H1 (cell line): Measurements from ENCODE around the gene SLC13A4. TPM values are rescaled to one million over a fixed set of nuclear protein-coding genes. Genes with fewer than 3 reads are reported as not detected.

Source experiments
- CTCF ChIA-PET: fragments of 300-600 bp; sonication (Branson Sonifier 250); formaldehyde crosslinking; loops from one replicate; lab custom pipeline; 2021; ENCODE audit not compliant: partially characterized antibody; lab: Charles Lee
- POLR2A ChIA-PET: fragments of 300-600 bp; sonication (Branson Sonifier 250); formaldehyde crosslinking; loops from one replicate; lab custom pipeline; 2021; ENCODE audit warnings: inconsistent platforms; ENCODE audit not compliant: partially characterized antibody; lab: Charles Lee
- DNase-seq, 2 experiments: peaks; one replicate each; pipeline versions ENCODE4 v3.0.0 to v3.0.0-alpha.2; 2010 to 2022; ENCODE audit warnings: low spot score in 2 of 2, low read depth in 1 of 2, mixed read lengths in 1 of 2
- FAIRE-seq: peaks from 2 replicates; lab custom pipeline; 2011; peaks lifted over from hg19 to GRCh38; lab: Jason Lieb, UNC
- H2AFZ ChIP-seq: 2 replicates; pipeline ENCODE4 v1.8.1; 2012; ENCODE audit warnings: low read length, inconsistent platforms
- H2AK5ac ChIP-seq: 2 replicates; pipeline ENCODE4 v1.6.1; 2013; ENCODE audit warnings: low read depth, low read length
- H2BK120ac ChIP-seq: replicated peaks from 2 replicates; pipeline ENCODE3; 2013; ENCODE audit warnings: low read depth, low read length, inconsistent platforms
- H2BK12ac ChIP-seq: 2 replicates; pipeline ENCODE4 v1.6.1; 2013; ENCODE audit warnings: low read depth, low read length
- H2BK15ac ChIP-seq: 2 replicates; pipeline ENCODE4 v1.6.1; 2013; ENCODE audit warnings: low read length
- H2BK20ac ChIP-seq: 2 replicates; pipeline ENCODE4 v1.6.1; 2013; ENCODE audit warnings: low read length
- H2BK5ac ChIP-seq: 2 replicates; pipeline ENCODE4 v1.6.1; 2013; ENCODE audit warnings: low read depth, low read length
- H3K14ac ChIP-seq: 2 replicates; pipeline ENCODE4 v1.6.1; 2013; ENCODE audit warnings: inconsistent platforms; ENCODE audit not compliant: insufficient read length
- H3K18ac ChIP-seq: 2 replicates; pipeline ENCODE4 v1.6.1; 2013; ENCODE audit warnings: low read length; ENCODE audit errors: extremely low read depth
- H3K23ac ChIP-seq: 2 replicates; pipeline ENCODE4 v1.6.1; 2013; ENCODE audit warnings: inconsistent platforms; ENCODE audit not compliant: insufficient read length
- H3K23me2 ChIP-seq: 2 replicates; pipeline ENCODE4 v1.6.1; 2013; ENCODE audit warnings: low read depth, low read length
- H3K27ac ChIP-seq: 2 replicates; pipeline ENCODE4 v1.6.1; 2011; ENCODE audit warnings: low read depth, low read length, inconsistent platforms
- H3K27me3 ChIP-seq, 4 experiments: replicated peaks in 1 of 4; 1 replicate in 1 of 4; 2 replicates in 3 of 4; pipeline versions ENCODE4 v1.6.1 to v1.8.1; 2011 to 2013; ENCODE audit warnings: low read length in 3 of 4, mild to moderate bottlenecking in 3 of 4, inconsistent platforms in 2 of 4, mixed read lengths in 2 of 4, moderate library complexity in 1 of 4; ENCODE audit not compliant: control insufficient read depth in 3 of 4, insufficient read depth in 3 of 4; ENCODE audit errors: extremely low read depth in 1 of 4
- H3K36me3 ChIP-seq, 4 experiments: 2 replicates each; pipeline versions ENCODE4 v1.6.1 to v1.8.1; 2011 to 2013; ENCODE audit warnings: mild to moderate bottlenecking in 4 of 4, low read length in 3 of 4, moderate library complexity in 2 of 4, control low read depth in 1 of 4, inconsistent platforms in 1 of 4; ENCODE audit not compliant: insufficient read depth in 4 of 4, control insufficient read depth in 2 of 4
- H3K4ac ChIP-seq: replicated peaks from 2 replicates; pipeline ENCODE3; 2013; ENCODE audit warnings: low read length, low read depth, mixed read lengths, inconsistent platforms; ENCODE audit not compliant: insufficient read length
- H3K4me1 ChIP-seq, 4 experiments: replicated peaks in 1 of 4; 1 replicate in 1 of 4; 2 replicates in 3 of 4; pipeline versions ENCODE4 v1.6.1 to v1.8.1; 2011 to 2013; ENCODE audit warnings: low read length in 3 of 4, inconsistent platforms in 2 of 4, mixed read lengths in 1 of 4; ENCODE audit not compliant: insufficient read depth in 4 of 4, control insufficient read depth in 3 of 4
- H3K4me2 ChIP-seq, 2 experiments: 2 replicates each; pipeline versions ENCODE4 v1.6.1 to v1.8.1; 2011 to 2013; ENCODE audit warnings: low read depth in 2 of 2, low read length in 2 of 2, control low read depth in 1 of 2, inconsistent platforms in 1 of 2, mild to moderate bottlenecking in 1 of 2; ENCODE audit not compliant: insufficient read depth in 1 of 2
- H3K4me3 ChIP-seq, 4 experiments: fragments of 200-600, 300-600 bp in 1 of 4; sonication (generic), shearing (Covaris generic), sonication (Bioruptor Twin) in 1 of 4; 2 replicates each; pipeline versions ENCODE4 v1.5.1 to v1.8.1; 2011 to 2016; ENCODE audit warnings: low read length in 4 of 4, low read depth in 3 of 4, control low read depth in 2 of 4, inconsistent platforms in 2 of 4, mild to moderate bottlenecking in 2 of 4, mixed read lengths in 1 of 4, moderate library complexity in 1 of 4; ENCODE audit not compliant: insufficient read depth in 2 of 4; ENCODE audit errors: extremely low read depth in 1 of 4
- H3K56ac ChIP-seq: replicated peaks from 2 replicates; pipeline ENCODE3; 2013; ENCODE audit warnings: low read depth, mild to moderate bottlenecking, mixed read lengths, low read length, inconsistent platforms; ENCODE audit not compliant: insufficient read length
- H3K79me1 ChIP-seq: 2 replicates; pipeline ENCODE4 v1.6.1; 2013; ENCODE audit warnings: low read depth, low read length, control low read depth
- H3K79me2 ChIP-seq, 2 experiments: 2 replicates each; pipeline versions ENCODE4 v1.6.1 to v1.8.1; 2012 to 2013; ENCODE audit warnings: low read length in 2 of 2, mild to moderate bottlenecking in 2 of 2, inconsistent platforms in 1 of 2; ENCODE audit not compliant: insufficient read depth in 2 of 2, control insufficient read depth in 1 of 2
- H3K9ac ChIP-seq, 4 experiments: replicated peaks in 1 of 4; 1 replicate in 1 of 4; 2 replicates in 3 of 4; pipeline versions ENCODE4 v1.6.1 to v1.8.1; 2011 to 2013; ENCODE audit warnings: low read depth in 3 of 4, low read length in 3 of 4, control low read depth in 2 of 4, mild to moderate bottlenecking in 2 of 4, moderate library complexity in 2 of 4, inconsistent platforms in 1 of 4; ENCODE audit errors: extremely low read depth in 1 of 4
- H3K9me3 ChIP-seq, 2 experiments: 2 replicates each; pipeline versions ENCODE4 v1.6.1 to v1.8.1; 2012 to 2013; ENCODE audit warnings: mild to moderate bottlenecking in 2 of 2, moderate library complexity in 2 of 2, control low read depth in 1 of 2, inconsistent platforms in 1 of 2, low read depth in 1 of 2, low read length in 1 of 2, mixed read lengths in 1 of 2; ENCODE audit not compliant: insufficient read depth in 2 of 2
- H4K20me1 ChIP-seq, 2 experiments: replicated peaks in 1 of 2; 2 replicates each; pipeline versions ENCODE3 to v1.8.1; 2011 to 2013; ENCODE audit warnings: inconsistent platforms in 2 of 2, low read length in 2 of 2, mild to moderate bottlenecking in 1 of 2; ENCODE audit not compliant: insufficient read depth in 2 of 2, control insufficient read depth in 1 of 2
- H4K5ac ChIP-seq: 2 replicates; pipeline ENCODE4 v1.6.1; 2013; ENCODE audit warnings: low read length, low read depth, mixed read lengths, inconsistent platforms; ENCODE audit not compliant: insufficient read length
- H4K8ac ChIP-seq: 2 replicates; pipeline ENCODE4 v1.8.0; 2013; ENCODE audit warnings: mild to moderate bottlenecking, moderate library complexity, low read length, inconsistent platforms; ENCODE audit not compliant: insufficient read depth; ENCODE audit errors: extremely low read depth
- H4K91ac ChIP-seq: replicated peaks from 2 replicates; pipeline ENCODE3; 2013; ENCODE audit warnings: low read length, mixed read lengths, inconsistent platforms; ENCODE audit not compliant: insufficient read length
- ASH2L ChIP-seq: fragments of 200-600, 300-600 bp; sonication (generic); IDR thresholded peaks from one replicate; pipeline ENCODE4 v1.7.1; 2017; ENCODE audit warnings: low read length
- ATF2 ChIP-seq: IDR thresholded peaks from 2 replicates; pipeline ENCODE4 v1.6.1; 2012; ENCODE audit warnings: low read length, inconsistent platforms
- BACH1 ChIP-seq: IDR thresholded peaks from 2 replicates; pipeline ENCODE4 v1.6.1; 2012; ENCODE audit warnings: low read length, improper control_type of control experiment
- CEBPB ChIP-seq: IDR thresholded peaks from 2 replicates; pipeline ENCODE4 v1.6.1; 2012; ENCODE audit warnings: low read depth, low read length
- CHD1 ChIP-seq: IDR thresholded peaks from 2 replicates; pipeline ENCODE4 v1.6.1; 2012; ENCODE audit warnings: low read depth, low read length, improper control_type of control experiment
- CHD2 ChIP-seq: IDR thresholded peaks from 2 replicates; pipeline ENCODE4 v1.6.1; 2012; ENCODE audit warnings: low read length, improper control_type of control experiment
- EZH2 ChIP-seq: fragments of 200-600 bp; sonication (generic); IDR thresholded peaks from 2 replicates; pipeline ENCODE4 v1.7.1; 2012; ENCODE audit warnings: low read depth, mild to moderate bottlenecking, moderate library complexity, low read length, inconsistent platforms; ENCODE audit not compliant: severe bottlenecking
- HDAC6 ChIP-seq: IDR thresholded peaks from one replicate; pipeline ENCODE4 v1.7.1; 2012; ENCODE audit warnings: low read depth, mild to moderate bottlenecking, inconsistent platforms, low read length, moderate library complexity
- KDM5A ChIP-seq: fragments of 200-600 bp; IDR thresholded peaks from 2 replicates; pipeline ENCODE4 v1.7.1; 2012; ENCODE audit warnings: mild to moderate bottlenecking, low read length, inconsistent platforms, mixed read lengths
- POLR2A ChIP-seq, 2 experiments: IDR thresholded peaks; 1 replicate in 1 of 2; 2 replicates in 1 of 2; pipeline ENCODE4 v1.6.1; 2011; ENCODE audit warnings: low read depth in 2 of 2, low read length in 2 of 2, mild to moderate bottlenecking in 2 of 2; ENCODE audit errors: control extremely low read depth in 1 of 2
- SIN3A ChIP-seq, 2 experiments: IDR thresholded peaks in 1 of 2; conservative IDR thresholded peaks in 1 of 2; 2 replicates each; pipeline ENCODE4 v1.6.1; 2011 to 2012; ENCODE audit warnings: low read length in 2 of 2, improper control_type of control experiment in 1 of 2, low read depth in 1 of 2, mild to moderate bottlenecking in 1 of 2
- SP2 ChIP-seq: IDR thresholded peaks from 2 replicates; pipeline ENCODE4 v1.6.1; 2012; ENCODE audit warnings: mild to moderate bottlenecking, low read length, inconsistent platforms
- TAF7 ChIP-seq: optimal IDR thresholded peaks from 2 replicates; pipeline ENCODE3; 2011; ENCODE audit warnings: low read depth, mild to moderate bottlenecking, inconsistent platforms, low read length, moderate library complexity, borderline replicate concordance
- YY1 ChIP-seq: IDR thresholded peaks from 2 replicates; pipeline ENCODE4 v1.6.1; 2011; ENCODE audit warnings: low read depth, mild to moderate bottlenecking, low read length
- WGBS, 2 experiments: shearing (Covaris generic) in 1 of 2; methylation state at CpG; one replicate each; pipeline versions ENCODE4 v1.1.6 to v1.1.7; 2013 to 2015; ENCODE audit warnings: low lambda C conversion rate in 2 of 2, mixed read lengths in 2 of 2, inconsistent platforms in 1 of 2, low coverage in 1 of 2, missing lambda C conversion rate in 1 of 2; ENCODE audit not compliant: insufficient replicate concordance in 2 of 2, insufficient coverage in 1 of 2, insufficient read length in 1 of 2; ENCODE audit errors: extremely low coverage in 1 of 2, missing lambda C conversion rate in 1 of 2; 5-methylcytosine and 5-hydroxymethylcytosine counted together
- polyA plus RNA-seq, 7 experiments: library from polyadenylated mRNA; depleted of rRNA in 3 of 7; stranded (reverse) in 5 of 7; unstranded in 2 of 7; fragments of >200 nt in 5 of 7; fragments of 200-250 nt in 2 of 7; gene quantifications; 1 replicate in 5 of 7; 2 replicates in 1 of 7; 4 replicates in 1 of 7; pipeline versions ENCODE4 v1.2.1 to v1.2.3, GENCODE V29; 2011 to 2013; ENCODE audit warnings: missing spikeins in 2 of 7, mixed read lengths in 2 of 7
- total RNA-seq: library from RNA; stranded (reverse); fragmentation: NEBNext Ultra II Directional; extraction: Animal tissue kit (Norgen Biotek cat#: 25700); gene quantifications from 2 replicates; pipeline ENCODE4 v1.2.1, GENCODE V29; 2021

Gene SLC13A4
- total and polyA plus RNA-seq, 2 of the 8 experiments (the other 6 are each of a cell fraction or from before 2014, with no cell fraction given) = 3.9 to 7.5 TPM

- peaks cover 0 to 5% of the 10 kb centered on the region in 2 experiments for H4K20me1 ChIP-seq
- H3K18ac ChIP-seq = no peak overlapping the region
- H3K4me2 ChIP-seq = no peak overlapping the region
- no peaks in the 10 kb centered on the region for H3K36me3 ChIP-seq
- no peaks in the 10 kb centered on the region for H3K9me3 ChIP-seq
- H2AFZ ChIP-seq = no peak overlapping the region
- no peak overlapping the region for H2BK5ac ChIP-seq
- no peak overlapping the region for H2BK120ac ChIP-seq
- no peak overlapping the region for H3K4ac ChIP-seq
- no peak overlapping the region for H2BK15ac ChIP-seq
- FAIRE-seq = no peak
- DNase-seq = no peak
- 0 out of 2 replicates have a peak overlapping the region, but pooled peaks have one; percentile 56 for H2AK5ac ChIP-seq
- H3K56ac ChIP-seq = no peak overlapping the region
- H3K27me3 ChIP-seq = no peaks in the 10 kb centered on the region
- no peak overlapping the region for H3K9ac ChIP-seq
- 85% methylated on average over 1 of the region's 1 CpG; no CpG with 5 or more reads in 1 of the 2 experiments for WGBS, 2 experiments
- H3K4me3 ChIP-seq = no peak overlapping the region
- H3K4me1 ChIP-seq = peaks cover 0 to 4% (median 2%) of the 10 kb centered on the region in 4 experiments; a peak in 1 of 7 replicates
- H3K79me1 ChIP-seq = no peaks in the 10 kb centered on the region
- ChIA-PET POLR2A (no interaction called here), CTCF (interaction anchor here (1.1 to 14.4 kb wide), 6 partner anchors 10 to 85 kb away, joined by 3 to 133 read pairs (median 6); no protein-coding TSS in a partner anchor)
- H4K8ac ChIP-seq = no peak overlapping the region
- no peak overlapping the region for H4K5ac ChIP-seq
- no peaks in the 10 kb centered on the region for H3K79me2 ChIP-seq
- peaks cover 6% of the 10 kb centered on the region; the same call in 1 of the 2 replicates for H3K23me2 ChIP-seq
- H4K91ac ChIP-seq = no peak overlapping the region
- no peak overlapping the region for H3K27ac ChIP-seq
- H3K23ac ChIP-seq = no peak overlapping the region
- H3K14ac ChIP-seq = no peak overlapping the region
- H2BK20ac ChIP-seq = no peak overlapping the region; the same call in 1 of the 2 replicates
- H2BK12ac ChIP-seq = no peak overlapping the region
- TF ChIP-seq CHD1 (no peak), HDAC6 (no peak), KDM5A (no peak), ASH2L (no peak), TAF7 (no peak), CHD2 (no peak), SP2 (no peak), ATF2 (no peak), EZH2 (no peak), BACH1 (no peak), CEBPB (no peak), SIN3A (conservative IDR thresholded peaks at IDR 0.05 in 1 of 2, IDR thresholded peaks at IDR 0.05 in 1 of 2; ENCODE audit: low read depth in 1 of 2, low read length in 2 of 2) (no peak), POLR2A (IDR thresholded peaks at IDR 0.05; ENCODE audit: control extremely low read depth in 1 of 2, low read depth in 2 of 2, low read length in 2 of 2) (no peak), YY1 (no peak)
Measured at GRCh38 chr7:135715673-135716072, 12.3 kb downstream of the SLC13A4 start.
